ENCODE results near the gene ALDH4A1.

ALDH4A1 gene

GRCh38 chr1:18902523-18903290 is at the start of gene ALDH4A1:
Gene ALDH4A1 (minus strand): TSS chr1:18902555. CDS start chr1:18902523, 32 bp downstream.
- H3K4me3 ChIP-seq (ENCODE audit: low read depth, low read length) = peak within 1 kb of the TSS; percentile 66

GRCh38 chr1:18951818-18952391 is 49.5 kb upstream of the ALDH4A1 start:
- no peak overlapping the region for H3K4me3 ChIP-seq (ENCODE audit: low read depth, low read length)
- no peak for TF ChIP-seq CTCF (IDR thresholded peaks at IDR 0.05; ENCODE audit: borderline replicate concordance, insufficient read depth, low read depth, low read length)

More at GRCh38 chr1:18902523-18903290, at the start of gene ALDH4A1:
- TF ChIP-seq CTCF (IDR thresholded peaks at IDR 0.05; ENCODE audit: borderline replicate concordance, insufficient read depth, low read depth, low read length) = no peak

GRCh38 chr1:18951416-18951815 is 49.1 kb upstream of the ALDH4A1 start:
- no peak for TF ChIP-seq CTCF (IDR thresholded peaks at IDR 0.05; ENCODE audit: borderline replicate concordance, insufficient read depth, low read depth, low read length)
- H3K4me3 ChIP-seq (ENCODE audit: low read depth, low read length) = peak overlapping the region; percentile 47

GRCh38 chr1:18950401-18951026 is 48.2 kb upstream of the ALDH4A1 start:
- no peak for TF ChIP-seq CTCF (IDR thresholded peaks at IDR 0.05; ENCODE audit: borderline replicate concordance, insufficient read depth, low read depth, low read length)
- peak overlapping the region; percentile 47 for H3K4me3 ChIP-seq (ENCODE audit: low read depth, low read length)

- H3K4me3 ChIP-seq (ENCODE audit: low read depth, low read length) = peak overlapping the region; percentile 47
- TF ChIP-seq CTCF (IDR thresholded peaks at IDR 0.05; ENCODE audit: borderline replicate concordance, insufficient read depth, low read depth, low read length) = peak; percentile 47
These were observed 47.5 kb upstream of the ALDH4A1 start for GRCh38 chr1:18949686-18950400.

GRCh38 chr1:18948913-18949685 is 46.7 kb upstream of the ALDH4A1 start:
- H3K4me3 ChIP-seq (ENCODE audit: low read depth, low read length) = no peak overlapping the region
- no peak for TF ChIP-seq CTCF (IDR thresholded peaks at IDR 0.05; ENCODE audit: borderline replicate concordance, insufficient read depth, low read depth, low read length)

Measured in GM12875 (cell line).